G401 (cell line): ENCODE measurements around the gene VSIR. TPM values are rescaled to one million over a fixed set of nuclear protein-coding genes. Genes with fewer than 3 reads are reported as not detected.

Source experiments
- DNase-seq: peaks from one replicate; pipeline ENCODE4 v3.0.0-alpha.2; 2015; ENCODE audit warnings: low spot score
- in situ Hi-C: cut with HindIII; loops from 2 replicates; pipeline ENCODE4 v1.10.0; 2016; ENCODE audit warnings: low sequenced_read_pairs, mixed read lengths
- total RNA-seq: library from RNA; depleted of rRNA; stranded (reverse); fragments of >200 nt; shearing (Covaris generic); gene quantifications from 2 replicates; pipeline ENCODE4 v1.2.3, GENCODE V29; 2014; rRNA removed

Gene VSIR
- 1.2 and 1.5 TPM in 2 replicates for total RNA-seq

DNA sequence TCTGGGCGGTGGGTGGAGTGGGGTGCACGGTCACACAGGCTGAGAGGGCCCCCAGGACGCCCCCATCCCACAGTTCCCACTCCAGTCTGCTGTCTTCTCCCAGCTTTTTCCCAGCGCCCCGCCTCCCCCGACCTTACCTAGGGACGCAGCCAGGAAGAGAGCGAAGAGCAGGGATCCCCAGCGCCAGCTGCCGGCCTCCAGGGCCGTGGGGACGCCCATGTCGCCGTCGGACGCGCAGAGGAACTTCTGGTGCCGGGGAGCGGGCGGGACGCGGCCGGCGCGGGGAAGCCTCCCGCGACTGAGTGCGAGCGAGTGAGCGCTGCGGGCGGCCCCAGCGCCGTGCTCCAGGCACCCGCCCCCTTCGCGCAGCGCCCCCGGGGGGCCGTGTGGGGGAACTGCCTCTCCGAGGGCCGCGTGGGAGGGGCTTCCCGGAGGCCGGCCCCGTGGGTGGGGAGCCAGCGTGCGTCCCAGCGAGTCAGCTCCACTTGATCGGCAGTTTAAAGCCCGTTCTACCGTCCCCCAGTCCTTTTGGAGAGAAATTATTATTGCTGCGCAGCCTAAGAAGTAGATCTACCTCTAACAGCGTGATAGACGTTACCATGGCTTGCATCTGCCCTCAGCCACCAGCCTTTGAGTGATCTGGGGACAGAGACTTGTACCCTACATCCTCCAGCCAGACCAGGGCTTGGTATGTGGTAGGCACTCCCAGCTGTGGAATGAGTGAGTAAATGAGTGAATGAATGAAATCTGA, at the start of gene VSIR:
VSIR (minus strand) TSS at position 300 of the 751 bp plus-strand sequence; CDS start at position 219, 81 bp downstream.
- DNase-seq = peak; percentile 37
- in situ Hi-C loops = no loop called here

DNA sequence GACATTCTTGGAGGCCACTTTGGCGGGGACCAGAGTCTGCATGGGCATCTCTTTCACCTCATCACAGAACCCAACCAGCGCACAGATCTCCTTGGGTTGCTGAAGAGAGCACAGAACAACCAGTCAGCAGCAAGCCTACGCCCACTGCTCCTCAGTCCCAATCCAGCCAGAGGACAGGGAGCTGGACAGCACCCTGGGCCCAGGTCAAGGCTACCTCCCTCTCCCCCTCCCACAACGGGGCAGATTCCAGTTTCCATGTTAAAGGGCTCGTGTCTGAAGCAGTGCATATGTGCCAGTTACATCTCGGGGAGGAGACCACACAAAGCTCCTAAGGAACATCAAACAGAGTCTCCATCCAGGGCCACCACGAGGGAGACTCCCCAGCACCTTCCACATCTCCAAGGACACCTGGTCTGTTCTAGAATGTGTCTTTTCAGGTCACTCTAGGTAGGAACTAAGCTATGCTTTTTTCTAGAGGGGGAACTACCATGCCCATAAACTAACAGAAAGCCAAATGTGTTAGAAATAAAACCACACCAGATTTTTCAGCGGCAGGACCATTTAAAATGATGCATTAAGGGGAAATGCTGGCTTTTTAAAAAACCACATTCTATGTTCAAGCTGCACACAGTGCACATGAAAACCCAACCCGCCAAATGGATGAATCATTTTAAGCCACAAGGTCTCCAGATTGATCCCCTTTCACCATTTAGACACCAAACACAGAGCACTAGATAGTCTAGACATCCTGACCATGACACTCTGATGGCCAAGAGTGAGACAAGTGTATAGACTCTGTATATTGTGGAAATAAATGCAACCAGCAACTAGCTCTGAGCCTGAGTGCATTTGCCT, 48.8 kb upstream of the VSIR start:
- DNase-seq = no peak
- in situ Hi-C loops = no loop called here

DNA sequence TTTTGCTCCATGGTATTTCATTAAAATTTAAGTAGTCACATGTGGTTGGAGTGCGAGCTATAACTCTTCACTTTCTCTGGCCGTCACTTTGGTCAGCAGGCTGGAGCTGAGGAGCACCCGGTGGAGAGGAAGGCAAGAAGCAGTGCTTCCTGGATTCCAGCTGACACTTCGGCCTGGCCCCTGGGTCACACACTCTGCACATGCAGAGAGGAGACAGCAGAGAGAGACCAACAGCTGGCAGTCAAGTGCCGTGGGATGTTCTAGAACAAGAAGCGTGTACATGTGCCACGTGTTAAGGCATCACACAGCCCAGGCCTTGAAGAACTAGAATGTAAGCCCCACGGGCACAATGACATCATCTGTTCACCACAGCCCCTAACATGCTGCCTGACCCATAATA, 47.6 kb upstream of the VSIR start:
- in situ Hi-C loops = no loop called here

DNA sequence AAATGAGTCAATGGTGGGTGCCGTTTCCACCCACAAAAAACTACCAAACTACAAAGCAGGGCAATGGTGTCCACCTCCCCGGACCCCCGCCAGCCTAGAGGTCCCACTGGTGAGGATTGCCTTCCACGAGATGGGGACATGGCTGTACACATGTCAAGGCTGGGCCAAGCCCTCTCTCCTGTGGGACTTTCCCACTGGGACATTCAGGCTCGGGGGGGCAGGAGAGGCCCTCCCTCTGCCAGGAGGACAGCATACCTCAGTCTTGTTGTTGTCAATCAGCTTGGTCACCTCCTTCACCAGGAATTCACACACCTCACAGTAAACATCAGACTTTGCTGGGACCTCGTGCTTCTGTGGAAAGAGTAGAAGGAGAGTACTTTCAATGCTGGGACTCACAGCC, 46.7 kb upstream of the VSIR start:
- DNase-seq = no peak
- in situ Hi-C loops = no loop called here

More for the DNA sequence above, 47.6 kb upstream of the VSIR start:
- DNase-seq = no peak

DNA sequence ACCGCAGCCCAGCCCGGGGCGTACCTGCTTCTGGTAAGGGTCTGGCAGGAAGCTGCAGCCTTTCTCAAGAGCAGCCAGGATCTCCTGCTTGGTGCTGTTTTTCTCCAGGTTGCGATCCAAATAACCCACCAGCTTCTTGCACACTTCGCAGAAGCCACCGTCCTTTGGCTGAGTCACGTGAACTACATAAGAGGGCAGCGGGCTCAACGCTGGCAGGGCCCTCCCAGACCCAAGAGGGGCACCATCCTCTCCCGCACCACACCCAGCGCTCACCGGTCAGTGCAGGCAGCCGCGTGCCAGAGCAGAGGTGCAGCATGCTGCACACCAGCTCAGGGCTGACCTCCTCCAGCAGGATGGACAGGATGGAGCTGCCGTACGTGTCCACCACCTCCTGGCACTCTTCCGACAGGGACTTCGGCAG, 46.1 kb upstream of the VSIR start:
- in situ Hi-C loops = no loop called here
- DNase-seq = no peak

DNA sequence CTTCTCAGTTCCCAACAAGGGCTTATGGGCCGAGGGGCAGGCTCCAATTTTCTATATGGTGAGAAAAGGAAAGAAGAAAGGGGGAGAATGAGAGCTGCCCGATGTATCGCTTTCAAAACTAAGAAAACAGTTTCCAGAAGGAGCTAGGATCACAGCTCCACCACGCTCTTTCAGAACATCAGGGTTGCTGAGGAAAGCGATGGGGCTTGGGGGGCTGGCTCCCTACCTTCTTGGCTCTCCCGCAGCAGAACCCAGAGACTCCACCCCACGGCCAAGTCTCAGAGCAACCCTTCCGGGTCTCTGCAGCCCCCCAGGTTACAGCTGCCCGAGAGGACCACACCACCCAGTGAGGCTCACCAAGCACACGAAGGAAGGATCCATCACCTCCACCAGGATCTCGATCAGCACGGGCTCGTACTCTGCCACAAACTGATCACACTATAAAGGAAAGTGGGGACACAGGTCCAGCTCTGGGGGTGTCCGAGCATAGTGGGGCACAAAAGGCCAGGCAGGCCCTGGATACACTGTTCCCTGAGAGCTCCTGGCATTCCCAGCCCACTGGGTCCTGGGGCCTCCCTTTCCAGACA, 45.4 kb upstream of the VSIR start:
- in situ Hi-C loops = no loop called here
- DNase-seq = no peak

DNA sequence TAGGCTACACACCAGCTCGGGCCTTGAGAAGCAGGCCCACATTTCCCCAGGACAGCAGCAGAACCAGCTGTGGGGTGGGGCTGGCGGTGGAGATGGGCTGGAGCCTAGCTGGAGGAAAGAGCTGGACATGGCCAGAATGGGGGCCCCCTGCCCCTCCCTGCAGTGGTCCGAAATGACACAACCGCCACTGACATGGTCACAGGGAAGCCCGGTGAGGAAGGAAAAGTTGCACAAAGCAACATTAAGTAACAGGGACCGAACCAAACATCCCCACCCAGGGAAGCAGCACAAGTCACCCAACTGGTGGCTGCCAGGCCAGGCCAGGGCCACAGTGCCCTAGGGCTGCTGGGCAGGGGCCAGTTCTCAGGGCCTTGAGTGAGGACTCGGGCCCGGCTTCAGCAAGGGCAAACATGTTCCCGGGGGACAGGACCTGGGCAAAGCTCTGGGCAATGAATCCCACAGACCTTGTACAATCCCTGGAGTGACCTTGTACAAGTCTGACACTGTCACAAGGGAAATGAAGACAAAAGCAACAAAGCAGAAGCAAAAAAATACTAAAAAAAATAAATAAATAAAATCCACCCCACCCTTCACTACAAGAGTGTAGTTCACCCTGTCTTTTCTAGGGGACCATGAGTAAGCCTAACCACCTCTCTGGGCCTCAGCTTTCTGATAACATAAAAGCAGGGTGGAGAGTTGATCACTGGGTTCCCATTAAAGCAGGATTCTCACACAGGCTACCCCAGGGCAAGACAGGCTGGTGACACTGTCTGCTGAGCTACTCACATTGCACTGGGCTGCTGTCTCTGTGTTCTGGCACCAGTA, 44.7 kb upstream of the VSIR start:
- no peak for DNase-seq
- in situ Hi-C loops = no loop called here

DNA sequence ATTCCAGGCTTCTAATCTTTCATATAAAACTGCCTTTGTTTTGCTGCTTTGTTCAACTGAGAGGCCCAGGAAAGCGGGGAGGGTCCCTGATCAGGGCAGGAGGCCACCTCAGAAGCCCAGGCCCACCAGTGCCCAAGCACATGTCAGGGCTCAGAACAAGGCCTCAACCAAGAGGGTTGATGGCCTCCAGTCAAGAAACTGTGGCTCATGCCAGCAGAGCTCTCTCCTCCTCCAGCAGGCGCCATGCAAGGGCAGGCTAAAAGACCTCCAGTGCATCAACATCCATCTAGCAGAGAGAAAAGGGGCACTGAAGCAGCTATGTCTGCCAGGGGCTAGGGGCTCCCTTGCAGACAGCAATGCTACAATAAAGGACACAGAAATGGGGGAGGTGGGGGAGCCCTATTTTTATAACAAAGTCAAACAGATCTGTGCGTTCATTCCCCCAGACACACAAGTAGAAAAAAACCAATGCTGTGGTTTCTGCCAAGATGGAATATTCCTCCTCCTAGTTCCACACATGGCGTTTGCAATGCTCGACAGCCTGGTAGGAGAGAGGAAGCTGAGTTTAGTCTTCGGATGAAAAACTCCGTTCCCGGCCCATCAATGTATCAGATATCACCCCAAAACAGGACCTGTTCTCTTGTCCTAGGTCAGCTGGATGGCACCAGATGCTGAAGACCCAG, 43.8 kb upstream of the VSIR start:
- in situ Hi-C loops = no loop called here
- peak; percentile 65 for DNase-seq

DNA sequence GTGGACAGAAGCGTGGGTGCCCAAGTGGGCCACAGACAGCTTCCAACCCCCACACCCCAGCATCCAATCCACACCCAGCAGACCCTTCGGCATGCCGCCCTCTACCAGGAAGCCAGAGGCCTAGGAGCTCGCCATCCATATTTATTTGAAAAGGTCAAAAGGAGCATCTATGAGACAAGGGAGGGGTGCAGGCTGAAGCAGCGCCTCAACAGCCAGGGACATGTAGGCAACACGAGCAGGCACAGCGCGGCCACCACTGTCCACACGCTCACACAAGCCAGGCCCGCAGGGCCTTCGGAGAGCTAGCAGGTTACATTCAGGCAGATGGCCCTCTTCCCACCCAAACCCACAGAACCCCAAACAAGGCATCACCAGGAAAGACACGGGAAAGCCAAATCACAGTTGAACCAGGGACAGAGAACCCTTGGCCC, 43.1 kb upstream of the VSIR start:
- DNase-seq = peak; percentile 24
- in situ Hi-C loops = no loop called here

DNA sequence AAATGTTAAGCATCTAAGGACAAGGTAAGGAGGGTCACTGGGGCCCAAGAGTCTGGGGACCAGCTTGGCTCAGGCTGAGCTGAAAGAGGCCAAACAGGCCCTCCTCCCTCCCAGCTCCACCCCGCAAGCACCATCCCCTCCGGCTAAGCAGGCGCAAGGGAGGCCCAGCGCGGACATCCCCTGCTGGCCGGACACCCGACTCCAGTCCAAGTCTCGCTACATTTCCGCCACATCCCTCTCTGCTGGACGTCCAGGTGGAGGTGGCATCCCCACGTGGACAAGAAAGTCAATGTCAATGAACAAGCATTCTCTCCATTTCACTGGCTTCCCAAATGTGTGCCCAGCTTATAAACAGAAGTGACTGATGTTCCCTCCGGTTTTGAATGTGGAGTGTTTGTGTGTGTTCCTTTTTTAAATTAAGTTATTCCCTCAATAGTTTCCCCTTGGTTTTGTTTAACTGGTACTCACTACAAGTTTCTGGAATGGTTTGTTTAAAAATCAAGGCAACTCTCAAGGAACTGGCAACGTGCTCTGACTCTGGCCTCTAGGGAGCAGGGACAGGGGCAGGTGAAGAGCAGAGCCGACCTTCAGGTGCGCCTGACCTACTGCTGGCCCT, 42.3 kb upstream of the VSIR start:
- in situ Hi-C loops = no loop called here
- peak; percentile 24 for DNase-seq

DNA sequence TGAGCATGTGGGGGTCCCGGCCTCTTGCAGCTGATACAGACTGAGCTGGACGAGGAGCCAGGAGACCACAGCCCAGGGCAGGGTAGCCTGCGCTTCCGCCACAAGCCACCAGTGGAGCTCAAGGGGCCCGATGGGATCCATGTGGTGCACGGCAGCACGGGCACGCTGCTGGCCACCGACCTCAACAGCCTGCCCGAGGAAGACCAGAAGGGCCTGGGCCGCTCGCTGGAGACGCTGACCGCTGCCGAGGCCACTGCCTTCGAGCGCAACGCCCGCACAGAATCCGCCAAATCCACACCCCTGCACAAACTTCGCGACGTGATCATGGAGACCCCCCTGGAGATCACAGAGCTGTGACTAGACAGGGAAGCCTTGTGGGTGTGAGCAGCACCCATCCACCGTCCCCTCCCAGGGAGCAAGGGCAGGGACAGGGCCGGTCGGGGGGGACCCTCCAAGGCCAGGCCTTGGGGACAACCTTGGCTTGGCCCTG, 41.6 kb upstream of the VSIR start:
- in situ Hi-C loops = no loop called here
- DNase-seq = no peak

DNA sequence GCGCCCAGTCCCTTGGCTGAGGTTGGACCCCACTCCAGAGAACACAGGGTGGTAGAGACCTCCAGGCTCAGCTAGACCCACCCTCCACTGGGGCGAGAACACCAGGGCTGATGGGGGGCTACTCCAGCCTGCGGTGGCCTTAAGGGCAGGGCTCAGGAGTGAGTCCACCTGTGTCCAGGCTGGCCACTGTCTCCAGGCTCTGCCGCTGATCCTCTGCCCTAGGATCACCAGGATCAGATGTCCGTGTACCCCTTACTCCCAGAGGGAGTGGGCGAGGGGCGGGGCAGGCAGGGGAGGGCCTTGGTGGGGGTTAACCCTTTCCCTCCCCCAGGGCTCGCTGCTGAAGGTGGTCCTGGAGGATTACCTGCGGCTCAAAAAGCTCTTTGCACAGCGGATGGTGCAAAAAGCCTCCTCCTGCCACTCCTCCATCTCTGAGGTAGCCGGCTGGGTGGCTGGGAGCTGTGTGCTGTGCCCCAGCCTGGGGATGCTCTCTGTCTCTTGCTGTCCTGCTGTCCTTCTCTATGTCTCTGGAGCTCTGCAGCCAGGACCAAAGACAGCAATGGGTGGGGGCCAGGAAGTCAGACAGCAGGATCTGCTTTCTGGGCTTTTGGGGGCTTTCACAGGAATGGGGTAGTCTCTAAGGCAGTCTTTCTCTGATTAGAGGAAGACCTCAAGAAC, 39.7 kb upstream of the VSIR start:
- DNase-seq = no peak
- in situ Hi-C loops = no loop called here

DNA sequence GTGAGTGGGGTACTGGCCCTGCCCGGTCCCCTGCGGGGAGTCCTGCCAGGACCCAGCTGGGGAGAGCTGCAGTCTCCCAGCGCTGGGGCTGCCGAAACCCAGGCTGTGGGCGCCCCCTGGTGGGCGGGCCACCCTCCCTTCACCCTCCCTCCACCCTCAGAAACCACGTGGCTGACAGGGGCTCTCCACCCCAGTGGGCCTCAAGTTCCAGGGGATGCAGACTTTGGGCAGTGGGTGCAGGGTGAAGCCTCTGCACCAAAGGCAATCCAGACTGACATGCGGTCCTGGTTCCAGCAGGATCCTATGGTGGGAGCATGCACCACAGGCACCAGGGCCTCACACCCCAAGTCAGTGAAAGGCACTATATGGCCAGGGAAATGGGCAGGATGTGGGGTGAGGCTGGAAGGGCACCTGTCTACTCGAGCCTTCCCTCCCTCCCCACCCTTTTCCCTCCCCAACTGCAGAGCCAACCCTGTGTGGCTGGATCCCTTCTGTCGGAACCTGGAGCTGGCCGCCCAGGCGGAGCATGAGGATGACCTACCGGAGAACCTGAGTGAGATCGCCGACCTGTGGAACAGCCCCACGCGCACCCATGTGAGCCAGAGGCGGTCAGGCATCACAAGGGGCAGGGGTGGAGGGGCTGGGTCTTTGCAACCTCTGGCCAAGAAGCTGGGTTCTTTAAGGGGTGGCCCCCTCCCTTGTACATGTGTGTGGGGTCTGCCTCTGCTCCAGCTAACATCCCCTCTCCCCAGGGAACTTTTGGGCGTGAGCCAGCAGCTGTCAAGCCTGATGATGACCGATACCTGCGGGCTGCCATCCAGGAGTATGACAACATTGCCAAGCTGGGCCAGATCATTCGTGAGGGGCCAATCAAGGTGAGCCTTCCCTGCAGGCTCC, 38.9 kb upstream of the VSIR start:
- DNase-seq = no peak
- in situ Hi-C loops = no loop called here

DNA sequence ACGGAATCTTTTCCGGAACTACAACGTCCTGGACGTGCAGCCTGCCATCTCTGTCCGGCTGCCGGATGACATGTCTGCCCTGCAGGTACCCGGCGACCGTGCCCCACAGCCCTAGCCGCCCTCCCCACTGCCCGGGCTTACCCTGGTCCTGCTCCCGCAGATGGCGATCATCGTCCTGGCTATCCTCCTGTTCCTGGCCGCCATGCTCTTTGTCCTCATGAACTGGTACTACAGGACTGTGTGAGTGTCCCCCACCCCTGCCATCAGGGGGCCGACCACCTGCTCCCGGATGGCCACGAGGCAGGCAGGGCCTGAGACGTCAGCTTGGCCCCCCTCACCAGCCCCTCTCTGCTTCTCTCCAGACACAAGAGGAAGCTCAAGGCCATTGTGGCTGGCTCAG, 38.0 kb upstream of the VSIR start:
- in situ Hi-C loops = no loop called here
- DNase-seq = no peak

DNA sequence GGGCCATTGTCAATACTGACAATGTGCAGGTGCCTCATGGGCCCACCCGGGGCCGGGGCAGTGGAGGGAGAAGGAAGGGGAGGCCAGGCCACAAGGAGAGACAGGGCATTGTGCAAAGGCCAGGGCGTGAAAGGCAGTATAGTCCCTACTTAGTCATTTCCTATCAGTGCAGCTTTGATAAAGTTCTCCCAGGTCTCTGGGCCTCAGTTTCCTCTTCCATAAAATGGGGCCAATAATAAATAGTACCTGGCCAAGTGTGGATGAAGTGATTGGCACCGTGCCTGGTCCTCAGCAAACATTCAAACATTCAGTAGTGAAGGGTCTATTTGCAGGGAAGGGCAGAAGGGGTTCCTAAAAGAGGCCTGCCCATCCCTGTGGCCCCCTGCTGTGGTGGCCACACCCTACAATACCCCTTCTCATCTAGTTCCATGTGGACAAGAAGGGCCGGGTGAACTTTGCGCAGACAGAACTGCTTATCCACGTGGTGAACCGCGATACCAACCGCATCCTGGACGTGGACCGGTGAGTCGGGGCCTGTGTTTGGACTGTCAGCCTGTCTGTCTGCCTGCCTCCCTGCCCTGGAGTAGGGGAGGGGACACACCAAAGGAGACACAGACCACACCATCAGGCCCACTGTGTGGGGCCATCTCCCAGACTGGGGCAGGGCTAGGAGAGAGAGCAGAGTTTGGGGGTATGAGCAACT, 36.9 kb upstream of the VSIR start:
- in situ Hi-C loops = no loop called here
- no peak for DNase-seq

DNA sequence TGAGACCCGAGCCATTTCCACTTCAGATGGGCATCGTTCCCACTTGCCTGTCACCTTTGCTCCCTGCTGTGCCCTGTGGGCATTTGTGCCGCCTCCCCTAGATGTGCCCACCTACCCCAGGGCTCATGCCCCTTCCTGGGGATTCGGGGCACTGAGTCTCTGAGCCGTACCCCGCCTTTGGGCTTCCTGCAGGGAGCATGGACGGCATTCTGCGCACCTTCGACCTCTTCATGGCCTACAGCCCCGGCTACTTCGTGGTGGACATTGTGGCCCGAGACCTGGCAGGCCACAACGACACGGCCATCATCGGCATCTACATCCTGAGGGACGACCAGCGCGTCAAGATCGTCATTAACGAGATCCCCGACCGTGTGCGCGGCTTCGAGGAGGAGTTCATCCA, 36.3 kb upstream of the VSIR start:
- in situ Hi-C loops = no loop called here

More for the DNA sequence above, 36.3 kb upstream of the VSIR start:
- no peak for DNase-seq
